Panc1 (cell line): ENCODE data around the gene ACTR3.

ENCODE experiments used
- CTCF ChIP-seq: fragments of 450-650 bp; IDR thresholded peaks from 2 replicates; pipeline ENCODE4 v1.5.1; 2017; ENCODE audit warnings: mild to moderate bottlenecking
- POLR2AphosphoS5 ChIP-seq: IDR thresholded peaks from 2 replicates; pipeline ENCODE4 v1.6.1; 2012; ENCODE audit warnings: mild to moderate bottlenecking, low read depth, low read length, moderate library complexity
- REST ChIP-seq, 2 experiments: IDR thresholded peaks; 2 replicates each; pipeline ENCODE4 v1.6.1; 2011 to 2012; ENCODE audit warnings: low read depth in 2 of 2, control low read depth in 1 of 2, low read length in 1 of 2, mild to moderate bottlenecking in 1 of 2, moderate library complexity in 1 of 2; ENCODE audit not compliant: insufficient read depth in 1 of 2

GRCh38 chr2:113962692-113963480 lies 73.0 kb downstream of the ACTR3 start:
- TF ChIP-seq CTCF = no peak
- no peak for TF ChIP-seq POLR2AphosphoS5
- no peak for TF ChIP-seq REST (IDR thresholded peaks at IDR 0.05; ENCODE audit: insufficient read depth in 1 of 2, low read depth in 2 of 2, low read length in 1 of 2)
